Spleen (tissue), 7 donors: ENCODE results near the gene SCYL1.

Source experiments
- CTCF ChIP-seq, 11 experiments: fragments of 200-600 bp in 7 of 11; fragments of 450-650 bp in 4 of 11; sonication (generic) in 4 of 11; IDR thresholded peaks in 8 of 11; conservative IDR thresholded peaks in 3 of 11; 1 replicate in 7 of 11; 2 replicates in 4 of 11; pipeline versions ENCODE4 v1.4.0 to v1.8.0; 2016 to 2021; ENCODE audit warnings: antibody characterized with exemption in 11 of 11, inconsistent platforms in 4 of 11, mild to moderate bottlenecking in 1 of 11
- POLR2A ChIP-seq, 3 donors: fragments of 450-650 bp; IDR thresholded peaks; one replicate each; pipeline ENCODE4 v1.5.1; 2017; ENCODE audit warnings: antibody characterized with exemption in 3 of 3, mild to moderate bottlenecking in 1 of 3
- donor health status: DM: no; HTN: no; CAD: no; lungs with moderate emphysema.
- donor health status: DM: no; HTN: no; CAD: no.
- donor health status: DM: no; HTN: no; CAD: no.

GRCh38 chr11:65482306-65482850 is 42.5 kb upstream of the SCYL1 start:
- TF ChIP-seq CTCF (IDR thresholded peaks at IDR 0.05 in 8 of 11, conservative IDR thresholded peaks at IDR 0.05 in 3 of 11) (no peak), POLR2A (IDR thresholded peaks at IDR 0.05) (no peak)
